Middle frontal gyrus (tissue), 1 donor: ENCODE results near the gene BEAN1.
"Not testable (repeated sequence)": the region's sequence is repeated elsewhere in the genome, so short reads cannot be mapped to it uniquely, and the experiment has no call there.

Source experiments
- DNase-seq: peaks from one replicate; pipeline ENCODE4 v3.0.0-alpha.2; 2015; ENCODE audit warnings: low spot score; ENCODE audit errors: extremely low spot score

BEAN1 gene

GRCh38 chr16:66484453-66485213 is 57.5 kb downstream of the BEAN1 start:
- DNase-seq, result no peak

GRCh38 chr16:66485376-66485775 is 58.3 kb downstream of the BEAN1 start:
- DNase-seq, result no peak

GRCh38 chr16:66486199-66486772 is 59.2 kb downstream of the BEAN1 start:
- DNase-seq, result no peak

DNA sequence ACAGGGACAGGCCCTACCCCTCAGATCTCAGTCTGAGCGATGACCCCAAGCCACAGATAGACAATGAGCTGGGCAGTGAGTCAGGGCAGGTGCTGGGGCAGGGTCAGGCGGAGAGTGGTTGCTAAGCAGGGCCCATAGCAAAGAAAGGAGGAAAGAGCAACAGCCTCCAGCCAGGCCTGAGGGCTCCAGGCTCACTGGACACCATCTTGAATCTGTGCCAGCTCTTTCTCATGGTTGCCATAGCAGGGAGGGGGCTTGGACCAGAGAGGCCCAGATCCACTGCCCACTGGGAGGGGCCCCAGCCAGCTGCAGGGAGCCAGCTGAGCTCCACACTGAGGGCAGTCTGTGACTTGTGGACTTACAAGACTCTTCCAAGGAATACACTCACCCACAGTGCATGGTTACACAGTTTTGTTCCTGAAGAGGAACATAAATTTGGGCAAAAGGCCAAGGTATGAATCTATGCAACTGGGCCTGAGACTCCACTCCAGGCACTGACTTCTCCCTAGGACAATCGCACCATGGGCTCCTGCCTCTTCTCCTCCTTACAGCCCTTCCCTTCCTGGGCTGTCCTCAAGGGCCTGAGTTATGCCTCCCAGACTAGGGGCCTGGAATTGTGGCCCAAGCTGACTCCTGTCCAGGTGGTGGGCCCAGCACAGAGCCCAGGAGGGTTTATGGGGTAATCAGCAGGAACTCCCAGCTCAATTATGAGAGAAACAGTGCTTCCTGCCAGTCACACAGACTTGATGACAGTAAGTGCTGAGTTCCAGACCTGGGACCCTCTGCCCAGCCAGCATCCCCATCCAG is 59.9 kb downstream of the BEAN1 start:
- DNase-seq, result no peak

DNA sequence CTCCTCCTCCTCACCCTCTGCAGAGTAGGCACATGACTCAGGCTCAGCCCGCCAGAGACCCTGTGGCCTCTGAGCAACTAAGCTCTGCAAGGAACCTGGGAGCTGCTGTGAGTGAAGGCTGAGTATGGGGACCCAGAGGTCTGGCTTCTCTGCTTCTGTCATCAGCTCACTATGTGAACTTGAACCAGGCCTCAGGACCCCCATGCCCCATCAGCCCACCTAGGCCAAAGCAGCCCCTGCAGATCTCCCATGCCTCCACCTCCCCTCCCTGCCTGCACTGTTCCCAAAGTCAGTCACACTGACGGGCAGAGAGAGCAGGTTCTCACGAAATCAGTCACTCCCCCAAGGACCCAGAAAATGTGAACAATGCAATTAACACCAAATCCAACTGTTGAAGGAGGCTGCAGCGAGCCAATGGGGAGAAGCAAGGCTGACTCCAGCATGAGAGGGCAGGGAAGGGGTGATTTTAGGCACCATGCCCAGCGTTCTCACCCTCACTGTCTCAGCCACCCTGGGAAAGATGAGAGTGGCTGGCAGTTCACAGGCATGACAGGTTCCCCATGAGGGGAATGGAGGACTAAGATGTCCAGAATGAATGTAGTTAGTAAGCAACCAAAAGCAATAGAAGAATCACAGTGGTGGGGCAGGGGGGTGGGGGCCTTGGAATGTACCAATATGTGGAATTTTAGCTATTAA is 60.6 kb downstream of the BEAN1 start:
- DNase-seq, result no peak

DNA sequence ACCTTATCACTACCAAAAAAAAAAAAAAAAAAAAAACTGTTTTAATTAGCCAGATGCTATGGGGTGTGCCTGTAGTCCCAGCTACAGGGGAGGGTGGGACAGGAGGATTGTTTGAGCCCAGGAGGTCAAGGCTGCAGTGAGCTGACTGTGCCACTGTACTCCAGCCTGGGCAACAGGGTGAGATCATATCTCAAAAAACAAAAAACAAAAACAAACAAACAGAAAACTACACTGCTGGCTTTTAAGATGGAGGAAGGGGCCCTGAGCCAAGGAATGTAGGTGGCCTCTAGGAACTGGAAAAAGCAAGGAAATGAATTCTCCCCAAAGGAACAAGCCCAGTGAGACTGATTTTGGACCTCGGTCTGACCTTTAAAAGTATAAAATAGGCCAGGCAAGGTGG is 61.4 kb downstream of the BEAN1 start:
- no peak for DNase-seq

- DNase-seq, result no peak
Observed at GRCh38 chr16:66489385-66489784, 62.3 kb downstream of the BEAN1 start.

- no peak for DNase-seq
Observed at GRCh38 chr16:66489818-66490217, 62.7 kb downstream of the BEAN1 start.

DNA sequence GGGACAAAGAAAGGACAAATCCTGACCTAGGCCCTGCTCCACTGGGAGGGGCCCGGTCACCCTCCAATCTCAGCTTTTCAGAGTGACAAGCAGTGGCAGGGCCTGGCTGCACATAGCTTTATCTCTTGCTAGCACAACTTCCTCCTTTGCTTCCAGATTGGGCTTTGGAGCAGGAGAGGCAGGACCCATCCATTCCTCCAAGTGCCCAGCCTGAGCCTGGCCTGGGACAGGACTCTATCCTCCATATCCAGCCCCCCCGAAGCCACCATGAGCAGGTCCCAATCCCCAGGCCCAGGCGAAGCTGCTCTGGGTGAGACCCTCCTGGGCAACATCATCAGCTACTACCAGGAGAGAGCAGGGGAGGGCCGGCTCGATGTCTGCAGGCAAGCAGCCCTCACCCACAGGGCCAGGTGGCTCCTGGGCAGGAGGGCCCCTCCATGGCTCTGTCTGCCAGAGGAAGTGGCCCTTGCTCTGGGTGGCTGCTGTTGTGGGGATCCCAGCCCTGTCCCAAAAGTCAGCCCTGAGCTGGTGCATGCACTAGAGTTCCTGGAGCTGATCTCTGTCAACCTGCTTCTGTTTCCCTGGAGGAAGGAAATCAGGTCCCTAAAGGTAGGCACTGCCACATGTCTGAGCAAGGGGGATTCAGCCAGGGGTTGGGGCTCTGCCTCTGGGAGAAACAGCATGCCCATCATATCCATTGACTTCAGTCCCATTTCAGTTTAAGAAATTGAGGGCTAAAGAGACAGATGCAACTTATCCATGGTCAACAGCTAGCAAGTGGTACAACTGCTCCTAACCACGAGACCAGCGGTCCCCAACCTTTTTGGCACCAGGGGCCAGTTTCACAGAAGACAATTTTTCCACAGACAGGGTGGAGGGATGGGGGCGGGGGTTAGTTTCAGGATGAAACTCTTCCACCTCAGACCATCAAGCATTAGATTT is 64.0 kb downstream of the BEAN1 start:
- no peak for DNase-seq

- DNase-seq, result no peak
Observed at GRCh38 chr16:66491716-66492064, 64.6 kb downstream of the BEAN1 start.

GRCh38 chr16:66493490-66494401 is 66.7 kb downstream of the BEAN1 start:
- DNase-seq, result no peak

DNA sequence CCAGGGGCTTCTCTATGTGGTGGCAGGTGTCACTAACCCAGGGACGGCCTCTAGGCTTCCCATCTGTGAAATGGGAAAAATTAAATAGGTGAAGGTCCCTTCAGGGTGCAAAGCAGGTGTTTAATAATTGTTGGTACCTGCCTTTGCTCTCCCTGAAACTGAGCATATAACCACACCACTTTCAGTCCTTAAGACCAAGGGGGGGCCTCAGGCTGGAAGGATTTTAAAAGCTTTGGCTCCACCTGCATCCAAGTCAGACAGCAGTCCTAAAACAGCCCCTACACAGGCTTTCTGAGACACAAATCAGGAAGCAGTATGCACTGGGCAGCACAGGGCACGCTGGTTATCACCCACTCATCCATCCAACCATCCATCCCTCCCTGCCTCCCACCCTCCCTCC is 67.8 kb downstream of the BEAN1 start:
- DNase-seq, result no peak

GRCh38 chr16:66495440-66495839 is 68.3 kb downstream of the BEAN1 start:
- DNase-seq, result no peak

GRCh38 chr16:66496226-66496625 is 69.1 kb downstream of the BEAN1 start:
- not testable (repeated sequence) for DNase-seq

GRCh38 chr16:66497921-66498320 is 70.8 kb downstream of the BEAN1 start:
- not testable (repeated sequence) for DNase-seq

- not testable (repeated sequence) for DNase-seq
Observed at GRCh38 chr16:66501563-66501962, 74.5 kb downstream of the BEAN1 start.

DNA sequence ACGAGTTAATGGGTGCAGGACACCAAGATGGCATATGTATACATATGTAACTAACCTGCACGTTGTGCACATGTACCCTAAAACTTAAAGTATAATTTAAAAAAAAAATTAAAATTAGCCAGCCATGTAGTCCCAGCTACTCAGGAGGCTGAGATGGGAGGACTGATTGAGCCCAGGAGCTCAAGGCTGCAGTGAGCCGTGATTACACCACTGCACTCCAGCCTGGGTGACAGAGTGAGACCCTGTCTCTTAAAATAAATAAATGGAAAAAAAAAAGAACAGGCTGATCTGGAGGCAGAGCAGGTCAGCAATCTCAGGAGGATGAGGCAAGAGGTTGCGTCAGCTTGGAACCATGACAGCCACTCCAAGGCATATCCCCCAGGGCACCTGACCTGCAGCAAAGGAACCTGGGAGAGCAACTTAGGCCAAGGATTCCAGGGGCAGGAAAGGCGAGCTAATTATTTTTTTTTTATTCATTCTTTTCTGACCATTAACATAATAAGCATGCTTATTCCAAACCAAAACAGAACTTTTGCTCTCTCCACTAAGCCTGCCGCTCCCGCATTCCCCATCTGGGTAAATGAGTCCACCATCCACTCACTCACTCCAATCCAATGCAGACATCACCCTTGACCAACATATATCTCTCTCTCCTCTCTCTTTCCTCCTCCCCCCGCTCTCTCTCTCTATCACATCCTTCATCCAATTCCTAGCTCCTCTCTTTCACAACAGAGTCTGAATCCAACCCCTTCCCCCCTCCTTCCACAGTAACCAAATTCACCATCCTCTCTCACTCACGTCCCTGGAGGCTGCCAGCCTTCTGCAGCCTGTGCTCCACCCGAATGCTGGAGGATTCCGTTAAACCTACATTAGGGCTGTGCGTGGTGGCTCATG is 75.2 kb downstream of the BEAN1 start:
- DNase-seq, result no peak

GRCh38 chr16:66503030-66503429 is 75.9 kb downstream of the BEAN1 start:
- DNase-seq, result no peak

GRCh38 chr16:66503612-66504011 is 76.5 kb downstream of the BEAN1 start:
- DNase-seq, result no peak
